Measurements from ENCODE around the gene MAP1LC3B.
"Not testable (repeated sequence)": the region's sequence is repeated elsewhere in the genome, so short reads cannot be mapped to it uniquely, and the experiment has no call there.

The MAP1LC3B gene

DNA sequence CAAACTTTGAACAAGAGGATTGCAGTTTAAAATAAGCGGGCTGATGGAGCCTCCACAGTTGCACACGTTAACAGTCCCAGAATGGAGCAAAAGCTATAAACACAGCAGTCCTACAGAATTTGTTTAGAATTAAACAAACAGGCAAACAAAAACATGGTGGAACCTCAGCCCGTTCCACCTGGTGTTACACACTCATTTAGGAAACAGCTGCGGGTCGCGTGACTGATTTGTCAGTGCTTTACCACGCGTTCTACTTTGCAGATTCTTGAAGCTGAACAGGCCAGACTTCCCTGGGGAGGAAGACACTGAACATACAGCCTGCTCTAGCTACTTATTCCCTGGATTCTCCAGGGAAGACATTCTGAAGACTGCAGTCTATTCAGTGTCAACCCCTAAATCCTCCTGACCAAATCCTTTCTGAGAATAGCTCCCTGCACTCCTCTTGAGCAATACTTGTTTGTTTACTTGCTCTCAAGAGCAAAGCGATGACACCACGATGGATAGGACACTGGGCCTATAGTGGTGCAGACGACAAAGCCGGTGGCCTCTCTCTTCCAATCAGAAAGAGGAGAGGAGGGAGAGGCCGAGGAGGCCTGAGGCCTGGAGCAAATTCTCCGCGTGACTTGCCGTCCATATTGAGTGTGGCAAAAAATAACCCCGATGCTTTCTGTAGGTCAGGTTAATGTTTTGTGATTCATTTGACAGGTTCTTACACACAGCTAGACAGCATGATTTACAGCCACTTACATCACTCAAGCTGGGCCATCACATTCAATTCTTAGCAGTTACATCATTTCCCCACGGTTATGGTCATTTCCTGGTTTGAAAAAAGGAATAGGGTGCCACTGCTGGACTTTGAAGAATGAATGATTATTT is 4.0 kb upstream of the MAP1LC3B start:
- Mint-ChIP-seq H3K27ac (peak overlapping the region; percentile 93), H3K9me3 (no peaks in the 10 kb centered on the region), H3K4me3 (peak overlapping the region; percentile 75), H3K4me1 (peaks cover 42% of the 10 kb centered on the region), H3K36me3 (no peaks in the 10 kb centered on the region), H3K27me3 (peaks cover 1% of the 10 kb centered on the region)

- peaks cover 1% of the 10 kb centered on the region for H3K27me3 Mint-ChIP-seq
- H3K27ac Mint-ChIP-seq, result peak overlapping the region; percentile 93
- H3K9me3 Mint-ChIP-seq, result no peaks in the 10 kb centered on the region
- peak overlapping the region; percentile 75 for H3K4me3 Mint-ChIP-seq
- peaks cover 48% of the 10 kb centered on the region for H3K4me1 Mint-ChIP-seq
- no peaks in the 10 kb centered on the region for H3K36me3 Mint-ChIP-seq
These were observed 3.4 kb upstream of the MAP1LC3B start for GRCh38 chr16:87388818-87389134.

- H3K27ac Mint-ChIP-seq, result peak overlapping the region; percentile 85
- no peaks in the 10 kb centered on the region for H3K36me3 Mint-ChIP-seq
- H3K4me3 Mint-ChIP-seq, result no peak overlapping the region
- no peaks in the 10 kb centered on the region for H3K9me3 Mint-ChIP-seq
- peaks cover 53% of the 10 kb centered on the region for H3K4me1 Mint-ChIP-seq
- no peaks in the 10 kb centered on the region for H3K27me3 Mint-ChIP-seq
These were observed 2.9 kb upstream of the MAP1LC3B start for GRCh38 chr16:87389245-87389644.

GRCh38 chr16:87389914-87390313 is 2.2 kb upstream of the MAP1LC3B start:
- H3K36me3 Mint-ChIP-seq, H3K4me3 Mint-ChIP-seq, H3K9me3 Mint-ChIP-seq, H3K27me3 Mint-ChIP-seq: not testable (repeated sequence)
- peak overlapping the region; percentile 85 for H3K27ac Mint-ChIP-seq
- H3K4me1 Mint-ChIP-seq, result peaks cover 56% of the 10 kb centered on the region

DNA sequence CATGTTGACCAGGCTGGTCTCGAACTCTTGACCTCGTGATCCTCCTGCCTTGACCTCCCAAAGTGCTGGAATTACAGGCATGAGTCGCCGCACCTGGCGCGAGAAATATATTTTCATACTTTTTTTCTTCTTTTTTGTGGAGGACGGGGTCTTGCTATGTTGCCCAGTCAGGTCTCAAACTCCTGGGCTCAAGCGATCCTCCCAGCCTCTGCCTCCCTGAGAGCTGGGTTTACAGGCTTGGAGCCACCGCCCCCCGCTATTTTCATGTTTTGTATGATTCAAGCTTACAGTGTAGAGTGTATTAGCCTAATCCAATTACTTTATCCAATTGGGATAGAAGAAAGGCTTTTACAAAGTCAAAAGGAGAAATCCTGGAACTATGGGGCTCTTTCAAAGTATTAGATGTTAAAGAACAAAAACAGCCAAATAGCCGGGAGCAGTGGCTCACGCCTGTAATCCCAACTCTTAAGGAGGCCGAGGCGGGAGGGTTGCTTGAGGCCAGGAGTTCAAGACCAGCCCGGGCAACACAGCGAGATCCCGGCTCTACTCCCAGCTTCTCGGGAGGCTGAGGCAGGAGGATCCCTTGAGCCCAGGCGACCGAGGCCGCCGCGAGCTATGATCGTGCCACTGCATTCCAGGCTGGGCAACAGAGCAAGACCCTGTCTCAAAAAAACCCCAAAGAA is 1.4 kb upstream of the MAP1LC3B start:
- H3K27me3 Mint-ChIP-seq, result no peaks in the 10 kb centered on the region
- peaks cover 59% of the 10 kb centered on the region for H3K4me1 Mint-ChIP-seq
- H3K36me3 Mint-ChIP-seq, result no peaks in the 10 kb centered on the region
- peak overlapping the region; percentile 94 for H3K27ac Mint-ChIP-seq
- no peaks in the 10 kb centered on the region for H3K9me3 Mint-ChIP-seq
- H3K4me3 Mint-ChIP-seq, result peak overlapping the region; percentile 87

DNA sequence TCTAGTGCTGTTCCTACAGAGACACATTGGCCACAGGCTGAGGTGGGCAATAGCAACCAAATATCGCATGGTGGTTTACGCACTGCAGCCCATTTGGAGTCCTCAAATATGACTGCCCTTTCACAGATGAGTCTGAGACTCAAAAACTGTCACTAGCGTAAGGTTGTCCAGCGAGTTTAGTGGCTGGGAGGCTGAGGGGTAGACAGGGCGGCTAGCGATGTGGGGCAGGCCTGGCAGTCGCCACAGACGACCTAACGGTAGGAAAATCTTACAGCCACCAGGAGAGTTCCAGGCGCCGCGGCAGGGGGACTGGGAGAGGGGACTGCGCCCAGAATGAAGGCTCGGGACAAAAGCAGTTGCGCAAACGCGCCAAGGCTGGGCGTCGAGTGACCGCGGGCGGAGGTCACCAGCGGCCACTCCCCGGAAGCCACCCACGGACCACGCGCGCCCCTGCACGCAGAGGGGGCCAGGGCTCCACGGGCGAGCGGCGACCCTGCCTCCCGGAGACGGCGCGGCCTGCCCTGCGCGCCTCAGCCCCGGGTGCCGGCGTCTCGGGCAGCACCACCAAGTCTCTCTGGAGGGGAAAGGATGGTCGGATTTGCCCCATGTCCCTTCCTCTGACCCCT is 699 bp upstream of the MAP1LC3B start:
- H3K27ac Mint-ChIP-seq, result peak overlapping the region; percentile 94
- H3K27me3 Mint-ChIP-seq, result no peaks in the 10 kb centered on the region
- H3K4me1 Mint-ChIP-seq, result peaks cover 57% of the 10 kb centered on the region
- H3K9me3 Mint-ChIP-seq, result no peaks in the 10 kb centered on the region
- H3K36me3 Mint-ChIP-seq, result no peaks in the 10 kb centered on the region
- peak overlapping the region; percentile 87 for H3K4me3 Mint-ChIP-seq

GRCh38 chr16:87392821-87393679 is 914 bp downstream of the MAP1LC3B start:
- no peaks in the 10 kb centered on the region for H3K36me3 Mint-ChIP-seq
- peaks cover 54% of the 10 kb centered on the region for H3K4me1 Mint-ChIP-seq
- H3K9me3 Mint-ChIP-seq, result no peaks in the 10 kb centered on the region
- peak overlapping the region; percentile 95 for H3K4me3 Mint-ChIP-seq
- no peaks in the 10 kb centered on the region for H3K27me3 Mint-ChIP-seq
- peak overlapping the region; percentile 90 for H3K27ac Mint-ChIP-seq

- Mint-ChIP-seq H3K27me3 (no peaks in the 10 kb centered on the region), H3K36me3 (no peaks in the 10 kb centered on the region), H3K4me3 (peak overlapping the region; percentile 95), H3K27ac (peak overlapping the region; percentile 90), H3K4me1 (peaks cover 47% of the 10 kb centered on the region), H3K9me3 (no peaks in the 10 kb centered on the region)
These were observed 1.5 kb downstream of the MAP1LC3B start for GRCh38 chr16:87393680-87394055.

DNA sequence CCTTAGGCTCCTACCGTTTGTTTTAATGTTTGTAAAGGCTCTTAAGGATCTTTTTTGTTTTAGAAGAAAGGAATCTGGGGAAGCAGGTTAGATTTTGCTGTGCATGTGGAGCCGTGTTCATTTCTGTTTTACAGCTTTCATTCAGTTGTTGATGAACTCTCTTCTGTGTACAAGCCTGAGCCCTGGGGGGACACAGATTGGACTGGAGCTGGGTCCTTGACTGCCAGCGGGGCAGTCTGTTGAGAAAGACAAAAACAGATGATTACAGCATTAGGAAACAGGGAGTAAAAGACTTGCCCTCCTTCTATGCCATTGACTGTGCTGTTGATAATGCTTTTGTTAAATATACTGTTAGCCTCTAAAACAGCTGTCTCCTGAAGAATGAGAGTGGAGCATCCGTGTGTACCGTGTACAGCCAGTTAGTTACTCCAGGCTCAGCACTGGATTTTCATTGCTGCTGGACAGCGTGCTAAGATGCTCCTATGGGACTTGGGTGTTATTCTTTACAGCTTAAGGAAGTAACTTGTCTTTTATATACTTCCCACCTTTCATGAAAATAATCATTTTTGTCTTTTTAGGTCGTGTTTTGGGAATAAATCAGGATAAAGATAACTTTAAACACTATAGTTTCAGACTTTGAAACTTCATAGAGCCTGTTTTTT is 3.2 kb downstream of the MAP1LC3B start:
- Mint-ChIP-seq H3K27ac (peak overlapping the region; percentile 63), H3K9me3 (no peaks in the 10 kb centered on the region), H3K27me3 (no peaks in the 10 kb centered on the region), H3K4me3 (peak overlapping the region; percentile 95), H3K4me1 (peaks cover 40% of the 10 kb centered on the region), H3K36me3 (no peaks in the 10 kb centered on the region)

DNA sequence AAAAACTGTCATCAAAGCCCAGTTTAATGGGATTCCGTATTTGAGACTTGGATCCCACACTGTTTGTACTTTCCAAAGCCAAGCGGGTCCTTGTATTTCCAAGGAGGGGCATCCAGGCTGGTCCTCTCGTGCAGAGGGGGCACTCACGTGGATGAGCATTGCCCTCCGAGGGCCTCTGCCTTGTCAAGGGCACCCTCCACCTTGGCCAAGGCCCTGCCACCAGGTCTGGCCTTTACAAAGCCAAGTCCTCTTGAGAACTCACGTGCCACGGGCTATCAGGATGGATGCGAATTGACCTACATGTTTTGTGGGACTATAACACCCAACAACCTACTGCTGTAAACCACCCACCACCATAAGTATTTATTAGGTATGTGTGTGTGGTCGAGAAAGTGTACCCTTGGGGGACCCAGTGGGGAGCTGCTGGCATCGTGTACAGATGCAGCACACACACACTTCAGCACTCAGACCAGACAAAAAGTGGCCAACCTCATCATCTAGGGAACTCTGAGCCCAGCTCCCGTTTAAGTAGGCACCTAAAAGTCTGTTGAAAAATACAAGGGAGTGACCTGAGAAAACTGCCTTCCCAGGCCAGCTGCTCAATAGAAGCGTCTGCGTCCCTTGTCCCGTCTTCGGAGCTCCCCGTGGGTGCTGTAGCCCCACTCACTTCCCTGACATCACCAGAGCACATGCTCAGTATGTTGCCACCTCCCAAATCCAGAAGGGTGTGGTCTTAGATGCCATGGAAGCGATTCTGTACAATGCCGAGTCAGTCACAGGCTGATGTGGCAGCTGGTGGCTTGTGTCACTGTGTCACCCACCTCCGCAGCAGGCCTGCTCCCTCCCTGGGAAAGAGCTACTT is 12.9 kb downstream of the MAP1LC3B start:
- H3K27ac Mint-ChIP-seq, result no peak overlapping the region
- no peaks in the 10 kb centered on the region for H3K27me3 Mint-ChIP-seq
- peaks cover 9% of the 10 kb centered on the region for H3K36me3 Mint-ChIP-seq
- no peak overlapping the region for H3K4me3 Mint-ChIP-seq
- H3K4me1 Mint-ChIP-seq, result no peaks in the 10 kb centered on the region
- no peaks in the 10 kb centered on the region for H3K9me3 Mint-ChIP-seq

GRCh38 chr16:87406495-87407088 is 14.5 kb downstream of the MAP1LC3B start:
- no peaks in the 10 kb centered on the region for H3K9me3 Mint-ChIP-seq
- peaks cover 11% of the 10 kb centered on the region for H3K36me3 Mint-ChIP-seq
- no peak overlapping the region for H3K4me3 Mint-ChIP-seq
- H3K27ac Mint-ChIP-seq, result peak overlapping the region; percentile 68
- H3K4me1 Mint-ChIP-seq, result no peaks in the 10 kb centered on the region
- H3K27me3 Mint-ChIP-seq, result no peaks in the 10 kb centered on the region

DNA sequence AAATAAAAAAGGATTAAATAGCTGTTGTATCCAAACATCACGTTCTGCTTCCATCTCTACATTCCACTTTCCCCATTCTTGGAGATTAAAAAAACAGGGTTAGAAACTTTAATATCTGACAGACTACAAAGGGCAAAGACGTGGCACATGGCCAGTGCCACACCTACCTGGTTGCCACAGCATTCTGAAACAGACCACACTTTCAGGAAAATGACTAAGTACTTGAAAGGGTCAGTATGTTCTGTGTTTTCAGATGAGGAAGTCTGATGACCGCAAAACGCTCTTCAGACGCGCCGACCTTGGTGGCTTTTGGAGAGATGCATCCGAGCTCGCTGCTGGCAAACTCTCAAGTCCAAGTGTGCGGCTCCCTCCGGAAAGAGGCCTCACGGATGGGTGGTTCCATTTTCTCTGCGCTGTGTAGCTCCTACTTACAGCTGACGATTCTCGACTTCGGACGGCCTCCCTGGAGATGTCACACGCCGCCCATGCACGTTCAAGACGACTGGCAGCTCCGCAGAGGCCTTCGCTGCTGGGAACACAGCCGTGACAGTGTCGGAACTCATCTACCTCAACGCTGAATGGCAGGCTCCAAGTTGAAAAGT is 15.5 kb downstream of the MAP1LC3B start:
- no peak overlapping the region for H3K27ac Mint-ChIP-seq

GRCh38 chr16:87409153-87409552 is 17.0 kb downstream of the MAP1LC3B start:
- Mint-ChIP-seq H3K9me3 (no peaks in the 10 kb centered on the region), H3K36me3 (peaks cover 7% of the 10 kb centered on the region), H3K4me3 (no peak overlapping the region), H3K27me3 (no peaks in the 10 kb centered on the region), H3K4me1 (no peaks in the 10 kb centered on the region), H3K27ac (peak overlapping the region; percentile 30)

More for the DNA sequence above, 15.5 kb downstream of the MAP1LC3B start:
- Mint-ChIP-seq H3K36me3 (peaks cover 11% of the 10 kb centered on the region), H3K9me3 (no peaks in the 10 kb centered on the region), H3K4me1 (no peaks in the 10 kb centered on the region), H3K27me3 (no peaks in the 10 kb centered on the region), H3K4me3 (no peak overlapping the region)
